ENCODE data around the gene KCNA10.

DNA sequence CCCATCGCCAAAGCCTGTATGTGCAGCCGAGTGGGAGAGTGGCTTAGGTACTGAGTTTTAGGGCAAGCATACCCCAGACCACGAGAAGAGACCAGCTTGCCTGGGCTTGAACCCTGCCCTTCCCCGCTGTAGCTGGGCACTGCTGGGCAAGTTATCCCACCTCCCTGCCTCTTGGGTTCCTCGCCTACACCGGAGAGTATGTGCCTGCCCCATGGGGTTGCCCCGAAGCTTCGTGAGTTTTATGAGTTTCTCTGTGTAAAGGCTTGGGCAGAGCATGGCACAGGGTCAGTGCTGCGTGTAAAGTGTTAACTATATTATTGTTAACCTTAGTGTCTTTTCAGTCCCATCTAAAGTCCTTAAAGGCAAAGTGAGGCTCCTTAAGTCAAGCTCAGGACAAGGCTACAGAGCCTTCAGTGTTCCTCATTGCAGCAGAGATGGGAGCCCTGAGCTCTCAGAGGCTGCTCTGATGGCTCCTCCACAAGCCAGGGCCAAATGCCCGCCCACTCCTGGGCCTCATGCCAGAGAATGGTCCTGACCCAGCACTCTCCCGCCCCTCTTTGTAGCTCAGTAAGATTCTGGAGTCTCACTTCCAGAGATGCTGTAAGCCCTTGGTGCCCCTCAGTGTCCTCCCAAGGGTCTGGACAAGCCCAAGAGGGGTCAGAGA lies 37.0 kb upstream of the KCNA10 start:
- TF ChIP-seq POLR2A (IDR thresholded peaks at IDR 0.05; ENCODE audit: low read depth, low read length), result no peak
- TF ChIP-seq POLR2AphosphoS5 (IDR thresholded peaks at IDR 0.05; ENCODE audit: low read depth, low read length), result no peak
- no peak for TF ChIP-seq TAF1 (IDR thresholded peaks at IDR 0.05; ENCODE audit: borderline replicate concordance, low read depth, low read length)

All from GM12892 (cell line).